HCT116 (cell line): ENCODE measurements around the gene MGAT4C. TPM values are rescaled to one million over a fixed set of nuclear protein-coding genes. Genes with fewer than 3 reads are reported as not detected.

Experiments
- ATAC-seq: fragments of 200-7000 bp; cut with Tn5 transposase; 2 replicates; pipeline ENCODE4 v1.9.1; 2020; ENCODE audit warnings: mild to moderate bottlenecking, moderate library complexity
- BruUV-seq: library from RNA; stranded (reverse); fragments of 400-500 nt; replicated peaks from 2 replicates; lab custom pipeline; 2021; lab: Mats Ljungman, UMichigan
- CTCF ChIA-PET: fragments of 300-600 bp; sonication (Branson Sonifier 250); formaldehyde crosslinking; loops from one replicate; lab custom pipeline; 2021; ENCODE audit warnings: antibody characterized with exemption; lab: Charles Lee
- POLR2A ChIA-PET: fragments of 300-600, 350-600 bp; sonication (Branson Sonifier 250); formaldehyde crosslinking; loops from one replicate; lab custom pipeline; 2021; ENCODE audit warnings: antibody characterized with exemption; lab: Charles Lee
- RAD21 ChIA-PET, 2 experiments: fragments of 300-600 bp; sonication (Branson Sonifier 250); formaldehyde crosslinking; loops; one replicate each; lab custom pipeline; 2023; ENCODE audit warnings: low total read pairs in 2 of 2; ENCODE audit not compliant: uncharacterized antibody in 2 of 2, unreplicated experiment in 2 of 2, low non-redundant PET in 1 of 2; lab: Charles Lee
- DNase-seq: peaks from one replicate; pipeline ENCODE4 v3.0.0-alpha.2; 2010; ENCODE audit warnings: low read depth, low spot score
- H2AFZ ChIP-seq: fragments of 200-600 bp; shearing (Covaris generic), sonication (generic); 2 replicates; pipeline ENCODE4 v1.6.1; 2017; ENCODE audit warnings: low read depth, mixed run types, mixed read lengths, antibody characterized with exemption, low read length; ENCODE audit not compliant: poor library complexity, severe bottlenecking
- H3K27ac ChIP-seq: 2 replicates; pipeline ENCODE4 v1.5.1; 2012; ENCODE audit warnings: low read depth, low read length
- H3K27me3 ChIP-seq: fragments of 200-600 bp; sonication (generic); 2 replicates; pipeline ENCODE4 v1.6.1; 2016; ENCODE audit warnings: mixed run types, low read length, mixed read lengths; ENCODE audit not compliant: insufficient read depth
- H3K36me3 ChIP-seq, 2 experiments: fragments of 200-500 bp in 1 of 2; fragments of 200-600 bp in 1 of 2; sonication (Bioruptor generic) in 1 of 2; sonication (generic) in 1 of 2; 2 replicates each; pipeline versions ENCODE4 v1.5.1 to v1.6.1; 2014 to 2016; ENCODE audit warnings: low read length in 2 of 2, inconsistent platforms in 1 of 2, mixed read lengths in 1 of 2, mixed run types in 1 of 2; ENCODE audit not compliant: insufficient read depth in 2 of 2, control insufficient read depth in 1 of 2
- H3K4me1 ChIP-seq, 2 experiments: fragments of 200-600 bp in 1 of 2; sonication (generic) in 1 of 2; 2 replicates each; pipeline versions ENCODE4 v1.5.1 to v1.6.1; 2012 to 2017; ENCODE audit warnings: low read length in 2 of 2, inconsistent platforms in 1 of 2, mild to moderate bottlenecking in 1 of 2, mixed read lengths in 1 of 2, mixed run types in 1 of 2, moderate library complexity in 1 of 2; ENCODE audit not compliant: insufficient read depth in 2 of 2, control insufficient read depth in 1 of 2
- H3K4me2 ChIP-seq: fragments of 200-600 bp; sonication (generic); 2 replicates; pipeline ENCODE4 v1.6.1; 2017; ENCODE audit warnings: mixed run types, low read length, mixed read lengths
- H3K4me3 ChIP-seq, 2 experiments: fragments of 200-600 bp in 1 of 2; sonication (generic) in 1 of 2; replicated peaks in 1 of 2; 2 replicates each; pipeline ENCODE4 v1.5.1; 2011 to 2016; ENCODE audit warnings: low read length in 2 of 2, control low read depth in 1 of 2, low read depth in 1 of 2, mild to moderate bottlenecking in 1 of 2, mixed read lengths in 1 of 2, mixed run types in 1 of 2
- H3K79me2 ChIP-seq: fragments of 200-600 bp; sonication (generic); 2 replicates; pipeline ENCODE4 v1.6.1; 2017; ENCODE audit warnings: mild to moderate bottlenecking, mixed run types, low read length, moderate library complexity, mixed read lengths; ENCODE audit not compliant: insufficient read depth
- H3K9ac ChIP-seq: fragments of 200-600 bp; sonication (generic); 2 replicates; pipeline ENCODE4 v1.6.1; 2016; ENCODE audit warnings: low read length, mixed read lengths
- H3K9me2 ChIP-seq: fragments of 200-600 bp; sonication (generic), shearing (Covaris generic); 2 replicates; pipeline ENCODE4 v1.6.1; 2017; ENCODE audit warnings: mixed run types, mild to moderate bottlenecking, moderate library complexity; ENCODE audit not compliant: insufficient read depth
- H3K9me3 ChIP-seq, 2 experiments: fragments of 200-500 bp in 1 of 2; fragments of 200-600 bp in 1 of 2; sonication (Bioruptor generic) in 1 of 2; sonication (generic) in 1 of 2; 2 replicates each; pipeline ENCODE4 v1.6.1; 2014 to 2017; ENCODE audit warnings: low read length in 2 of 2, mixed read lengths in 2 of 2, inconsistent platforms in 1 of 2, low read depth in 1 of 2, mild to moderate bottlenecking in 1 of 2, mixed run types in 1 of 2, moderate library complexity in 1 of 2; ENCODE audit not compliant: control insufficient read depth in 1 of 2, insufficient read depth in 1 of 2
- H4K20me1 ChIP-seq: fragments of 200-600 bp; sonication (generic), shearing (Covaris generic); 2 replicates; pipeline ENCODE4 v1.6.1; 2017; ENCODE audit warnings: mixed run types, mild to moderate bottlenecking, moderate library complexity; ENCODE audit not compliant: insufficient read depth
- EZH2 ChIP-seq: fragments of 200-600 bp; sonication (generic); IDR thresholded peaks from 2 replicates; pipeline ENCODE4 v1.6.1; 2017; ENCODE audit warnings: antibody characterized with exemption, mixed run types
- FOSL1 ChIP-seq: IDR thresholded peaks from 2 replicates; pipeline ENCODE4 v1.6.1; 2012; ENCODE audit warnings: low read depth
- MAX ChIP-seq: IDR thresholded peaks from 2 replicates; pipeline ENCODE4 v1.6.1; 2012
- POLR2A ChIP-seq: IDR thresholded peaks from 2 replicates; pipeline ENCODE4 v1.7.0; 2011; ENCODE audit warnings: borderline replicate concordance; ENCODE audit not compliant: insufficient read depth, insufficient read length; ENCODE audit errors: extremely low read depth
- RAD21 ChIP-seq: IDR thresholded peaks from 2 replicates; pipeline ENCODE4 v1.6.1; 2012; ENCODE audit warnings: low read depth, mild to moderate bottlenecking
- SIN3A ChIP-seq: IDR thresholded peaks from 2 replicates; pipeline ENCODE4 v1.6.1; 2012; ENCODE audit warnings: low read depth
- SRF ChIP-seq: IDR thresholded peaks from 2 replicates; pipeline ENCODE4 v1.6.1; 2012; ENCODE audit warnings: low read depth
- ZFX ChIP-seq: fragments of 450-650 bp; IDR thresholded peaks from 2 replicates; pipeline ENCODE4 v1.6.1; 2017
- intact Hi-C: fragments of 100-400 bp; cut with micrococcal nuclease; formaldehyde crosslinking; loops from 2 replicates; pipeline ENCODE4 v1.10.0; 2022
- total RNA-seq: library from RNA; stranded (reverse); gene quantifications from one replicate; pipeline ENCODE4 v1.2.1, GENCODE V29; 2021; ENCODE audit not compliant: unreplicated experiment

MGAT4C gene
- total RNA-seq, 1 experiment from 2014 or later = not detected

DNA sequence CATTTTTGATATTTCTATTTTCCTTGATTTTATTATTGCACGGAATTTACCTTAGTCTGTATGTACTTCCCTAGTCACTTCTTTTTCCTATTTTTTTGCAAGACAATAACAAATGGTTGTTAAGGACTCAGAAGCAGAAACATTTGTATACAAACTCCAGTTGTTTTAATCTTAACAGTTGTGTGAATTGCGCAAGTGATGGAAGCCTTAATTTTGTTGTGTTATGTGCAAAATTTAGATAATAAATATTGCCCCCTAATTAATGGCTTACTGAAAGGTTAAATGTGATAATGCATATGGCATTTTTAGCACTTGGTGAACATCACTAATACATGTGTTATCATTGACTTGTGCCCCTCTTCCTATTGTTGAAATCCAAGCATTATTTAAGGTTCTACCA lies 82.0 kb downstream of the MGAT4C start:
- Histone ChIP-seq H3K79me2 (no peaks in the 10 kb centered on the region), H3K27ac (no peak overlapping the region), H3K9me2 (no peaks in the 10 kb centered on the region), H3K4me1 (no peaks in the 10 kb centered on the region), H4K20me1 (no peaks in the 10 kb centered on the region), H3K9me3 (no peaks in the 10 kb centered on the region), H2AFZ (no peak overlapping the region), H3K9ac (no peak overlapping the region), H3K4me3 (no peak overlapping the region), H3K36me3 (no peaks in the 10 kb centered on the region), H3K4me2 (no peak overlapping the region), H3K27me3 (no peaks in the 10 kb centered on the region)
- CTCF ChIA-PET = interaction anchor here (1.1 kb wide), 1 partner anchor 13 kb away, joined by 4 read pairs; no protein-coding TSS in a partner anchor
- RAD21 ChIA-PET = no interaction called here
- no peak for DNase-seq
- no peak for TF ChIP-seq RAD21
- no peak for TF ChIP-seq SRF
- no peak for TF ChIP-seq POLR2A
- TF ChIP-seq FOSL1 = no peak
- no peak for TF ChIP-seq SIN3A
- TF ChIP-seq ZFX = no peak
- no peak for ATAC-seq
- intact Hi-C loops = no loop called here
- POLR2A ChIA-PET = no interaction called here
- no TSS peak for BruUV-seq

- H4K20me1 ChIP-seq = no peaks in the 10 kb centered on the region
- no peak overlapping the region for H3K4me2 ChIP-seq
- H3K9me2 ChIP-seq = no peaks in the 10 kb centered on the region
- H3K4me1 ChIP-seq = no peaks in the 10 kb centered on the region
- H3K9ac ChIP-seq = no peak overlapping the region
- no peak overlapping the region for H2AFZ ChIP-seq
- no peaks in the 10 kb centered on the region for H3K27me3 ChIP-seq
- no peak overlapping the region for H3K4me3 ChIP-seq
- ChIA-PET RAD21 (no interaction called here), CTCF (no interaction called here), POLR2A (no interaction called here)
- H3K9me3 ChIP-seq = no peaks in the 10 kb centered on the region
- ATAC-seq (no peak), DNase-seq (no peak)
- H3K36me3 ChIP-seq = no peaks in the 10 kb centered on the region
- H3K79me2 ChIP-seq = no peaks in the 10 kb centered on the region
- no peak overlapping the region for H3K27ac ChIP-seq
- TF ChIP-seq EZH2 (no peak), MAX (no peak), SRF (no peak), FOSL1 (no peak)
- TF ChIP-seq, all 23 proteins: peak for 0
- no TSS peak for BruUV-seq
- intact Hi-C loops = no loop called here
Observed at GRCh38 chr12:86172913-86173443, 83.2 kb downstream of the MGAT4C start.
